ENCODE data around the gene TMEM108.

- TF ChIP-seq POLR2AphosphoS5 (IDR thresholded peaks at IDR 0.05; ENCODE audit: low read depth, low read length) (no peak), TAF1 (IDR thresholded peaks at IDR 0.05; ENCODE audit: borderline replicate concordance, insufficient read depth, low read length) (no peak), SIN3A (IDR thresholded peaks at IDR 0.05; ENCODE audit: borderline replicate concordance, insufficient read depth, low read length) (no peak), REST (IDR thresholded peaks at IDR 0.05; ENCODE audit: insufficient read depth in 1 of 2, low read depth in 2 of 2, low read length in 2 of 2) (no peak)
Measured at GRCh38 chr3:133418361-133418760, 380.2 kb downstream of the TMEM108 start.
